ENCODE results near the gene SRRM3. TPM values are rescaled to one million over a fixed set of nuclear protein-coding genes. Genes with fewer than 3 reads are reported as not detected.

Gene SRRM3
- total and polyA plus RNA-seq, 2 experiments from 2014 or later = 8.6 to 13.8 TPM

GRCh38 chr7:76268376-76268775, 66.7 kb downstream of the SRRM3 start:
- Histone ChIP-seq H3K4me2 (peak overlapping the region; percentile 70; the same call in 1 of the 2 replicates), H3F3A (replicated peaks; ENCODE audit: low read depth) (peaks cover 7% of the 10 kb centered on the region), H3K36me3 (ENCODE audit: insufficient read depth) (no peaks in the 10 kb centered on the region), H2AFZ (no peak overlapping the region), H3K79me2 (replicated peaks; ENCODE audit: insufficient read depth) (no peaks in the 10 kb centered on the region), H4K20me1 (replicated peaks; ENCODE audit: insufficient read depth) (no peaks in the 10 kb centered on the region), H3K27me3 (ENCODE audit: insufficient read depth) (peaks cover 5% of the 10 kb centered on the region), H3K4me1 (ENCODE audit: insufficient read depth) (peaks cover 37% of the 10 kb centered on the region), H3K9me2 (ENCODE audit: insufficient read depth) (no peaks in the 10 kb centered on the region), H3K4me3 (no peak overlapping the region), H3K27ac (ENCODE audit: low read depth) (no peak overlapping the region)
- no peaks in the 10 kb centered on the region; the same call in 2 of the 3 replicates for H3K9me3 Mint-ChIP-seq
- H3K36me3 Mint-ChIP-seq (ENCODE audit: low read depth) = no peaks in the 10 kb centered on the region; the same call in 2 of the 3 replicates
- peak overlapping the region; percentile 37; the same call in 2 of the 3 replicates for H3K4me3 Mint-ChIP-seq
- DNase-seq (ENCODE audit: low spot score) (no peak), ATAC-seq (no peak)
- no peak overlapping the region for H3K27ac Mint-ChIP-seq
- peaks cover 36% of the 10 kb centered on the region for H3K4me1 Mint-ChIP-seq
- TF ChIP-seq NANOG (IDR thresholded peaks at IDR 0.05; ENCODE audit: borderline replicate concordance) (no peak), JUNB (IDR thresholded peaks at IDR 0.05; ENCODE audit: unreplicated experiment) (no peak), CTCF (conservative IDR thresholded peaks at IDR 0.05; ENCODE audit: low read depth in 2 of 2) (no peak), CREB1 (CRISPR knock-in tag; IDR thresholded peaks at IDR 0.05; ENCODE audit: low read depth) (no peak)
- peaks cover 20% of the 10 kb centered on the region for H3K27me3 Mint-ChIP-seq (ENCODE audit: insufficient read depth, low read depth, poor library complexity)

GRCh38 chr7:76269895-76270294, 68.2 kb downstream of the SRRM3 start:
- Histone ChIP-seq H4K20me1 (replicated peaks; ENCODE audit: insufficient read depth) (no peaks in the 10 kb centered on the region), H3K4me3 (no peak overlapping the region), H3K79me2 (replicated peaks; ENCODE audit: insufficient read depth) (no peaks in the 10 kb centered on the region), H3K27me3 (ENCODE audit: insufficient read depth) (peaks cover 5% of the 10 kb centered on the region), H3K4me2 (peak overlapping the region; percentile 70; the same call in 1 of the 2 replicates), H3F3A (replicated peaks; ENCODE audit: low read depth) (peaks cover 7% of the 10 kb centered on the region; the same call in 1 of the 2 replicates), H3K27ac (ENCODE audit: low read depth) (no peak overlapping the region), H3K36me3 (ENCODE audit: insufficient read depth) (no peaks in the 10 kb centered on the region), H3K4me1 (ENCODE audit: insufficient read depth) (peaks cover 44% of the 10 kb centered on the region), H3K9me2 (ENCODE audit: insufficient read depth) (no peaks in the 10 kb centered on the region), H2AFZ (no peak overlapping the region)
- H3K27me3 Mint-ChIP-seq (ENCODE audit: insufficient read depth, low read depth, poor library complexity) = peaks cover 19% of the 10 kb centered on the region
- peaks cover 43% of the 10 kb centered on the region for H3K4me1 Mint-ChIP-seq
- H3K27ac Mint-ChIP-seq = no peak overlapping the region; the same call in 1 of the 2 replicates
- no peaks in the 10 kb centered on the region; the same call in 2 of the 3 replicates for H3K36me3 Mint-ChIP-seq (ENCODE audit: low read depth)
- no peaks in the 10 kb centered on the region for H3K9me3 Mint-ChIP-seq
- no peak for DNase-seq (ENCODE audit: low spot score)
- peak; percentile 3; the same call in 2 of the 3 replicates for ATAC-seq
- peak overlapping the region; percentile 17; the same call in 2 of the 3 replicates for H3K4me3 Mint-ChIP-seq
- no peak for TF ChIP-seq CREB1 (CRISPR knock-in tag; IDR thresholded peaks at IDR 0.05; ENCODE audit: low read depth)
- TF ChIP-seq CTCF (conservative IDR thresholded peaks at IDR 0.05; ENCODE audit: low read depth in 2 of 2) = no peak
- TF ChIP-seq EZH2phosphoT487 (IDR thresholded peaks at IDR 0.05; ENCODE audit: unreplicated experiment) = no peak
- no peak for TF ChIP-seq POLR2AphosphoS5 (IDR thresholded peaks at IDR 0.05; ENCODE audit: low read depth)
- TF ChIP-seq ZNF114 (CRISPR knock-in tag; IDR thresholded peaks at IDR 0.05) = no peak
- TF ChIP-seq JUNB (IDR thresholded peaks at IDR 0.05; ENCODE audit: unreplicated experiment) = no peak
- no peak for TF ChIP-seq ZNF462 (CRISPR knock-in tag; IDR thresholded peaks at IDR 0.05)
- no peak for TF ChIP-seq NANOG (IDR thresholded peaks at IDR 0.05; ENCODE audit: borderline replicate concordance)

Data from GM23338 (cell line).